Glomerular visceral epithelial cell (primary cell): ENCODE results near the gene ZNF827.

Experiments used
- DNase-seq: peaks from one replicate; pipeline ENCODE4 v3.0.0-alpha.2; 2016; ENCODE audit errors: extremely low spot score

The ZNF827 gene

GRCh38 chr4:145827885-145828284 is 110.7 kb downstream of the ZNF827 start:
- no peak for DNase-seq

- no peak for DNase-seq
Observed at GRCh38 chr4:145825255-145825654, 113.4 kb downstream of the ZNF827 start.

GRCh38 chr4:145824463-145824862 is 114.2 kb downstream of the ZNF827 start:
- no peak for DNase-seq

GRCh38 chr4:145823743-145824142 is 114.9 kb downstream of the ZNF827 start:
- no peak for DNase-seq

GRCh38 chr4:145822581-145822980 is 116.0 kb downstream of the ZNF827 start:
- DNase-seq: no peak

GRCh38 chr4:145822181-145822580 is 116.4 kb downstream of the ZNF827 start:
- DNase-seq: no peak

GRCh38 chr4:145821766-145822165 is 116.9 kb downstream of the ZNF827 start:
- no peak for DNase-seq

- no peak for DNase-seq
Observed at GRCh38 chr4:145820407-145820806, 118.2 kb downstream of the ZNF827 start.

GRCh38 chr4:145819853-145820181 is 118.8 kb downstream of the ZNF827 start:
- DNase-seq: no peak

GRCh38 chr4:145819101-145819852 is 119.3 kb downstream of the ZNF827 start:
- no peak for DNase-seq

- no peak for DNase-seq
Observed at GRCh38 chr4:145818011-145818410, 120.6 kb downstream of the ZNF827 start.

- DNase-seq: no peak
Observed at GRCh38 chr4:145816091-145816490, 122.5 kb downstream of the ZNF827 start.

GRCh38 chr4:145815626-145816025 is 123.0 kb downstream of the ZNF827 start:
- DNase-seq: no peak

GRCh38 chr4:145815027-145815612 is 123.5 kb downstream of the ZNF827 start:
- no peak for DNase-seq

GRCh38 chr4:145814246-145814645 is 124.4 kb downstream of the ZNF827 start:
- no peak for DNase-seq

- peak; percentile 57 for DNase-seq
Observed at GRCh38 chr4:145812919-145813318, 125.7 kb downstream of the ZNF827 start.

- DNase-seq: no peak
Observed at GRCh38 chr4:145808848-145809512, 129.6 kb downstream of the ZNF827 start.

- peak; percentile 91 for DNase-seq
Observed at GRCh38 chr4:145808021-145808650, 130.5 kb downstream of the ZNF827 start.

GRCh38 chr4:145805490-145805889 is 133.1 kb downstream of the ZNF827 start:
- DNase-seq: peak; percentile 74

GRCh38 chr4:145804116-145804515 is 134.5 kb downstream of the ZNF827 start:
- peak; percentile 59 for DNase-seq

GRCh38 chr4:145799223-145799622 is 139.4 kb downstream of the ZNF827 start:
- DNase-seq: peak; percentile 61

- no peak for DNase-seq
Observed at GRCh38 chr4:145797278-145797677, 141.3 kb downstream of the ZNF827 start.

- DNase-seq: no peak
Observed at GRCh38 chr4:145796346-145796745, 142.3 kb downstream of the ZNF827 start.
